K562 (cell line): ENCODE data around the gene CGB3. TPM values are rescaled to one million over a fixed set of nuclear protein-coding genes. Genes with fewer than 3 reads are reported as not detected.

Experiments
- ATAC-seq: fragments of 200-7000 bp; cut with Tn5 transposase; 3 replicates; pipeline ENCODE4 v1.9.1; 2020; ENCODE audit warnings: moderate library complexity
- BruUV-seq: library from RNA; stranded (reverse); fragments of 400-500 nt; replicated peaks from 2 replicates; lab custom pipeline; 2021; lab: Mats Ljungman, UMichigan
- CTCF ChIA-PET: fragments of 300-600 bp; formaldehyde crosslinking; extraction: SDS; loops from one replicate; lab custom pipeline; 2021; ENCODE audit warnings: low intra/inter-chr PET ratio; lab: Yijun Ruan, JAX
- POLR2A ChIA-PET: fragments of 300-600, 350-650 bp; sonication (Branson Sonifier 250); formaldehyde crosslinking; extraction: SDS; loops from one replicate; lab custom pipeline; 2021; ENCODE audit warnings: antibody characterized with exemption, inconsistent platforms; lab: Yijun Ruan, JAX
- DNase-seq, 4 experiments: peaks; one replicate each; pipeline versions ENCODE4 v3.0.0 to v3.0.0-alpha.2; 2011 to 2018; ENCODE audit warnings: low spot score in 3 of 4, mixed read lengths in 3 of 4; ENCODE audit errors: extremely low read depth in 1 of 4
- FAIRE-seq: peaks from 2 replicates; lab custom pipeline; 2011; peaks lifted over from hg19 to GRCh38; lab: Jason Lieb, UNC
- H2AFZ ChIP-seq: 2 replicates; pipeline ENCODE4 v1.6.0; 2011; ENCODE audit warnings: low read depth, low read length, control low read depth, inconsistent platforms
- H3K27ac ChIP-seq: fragments of 200-600 bp; 3 replicates; pipeline ENCODE4 v1.8.0; 2011; ENCODE audit warnings: low read depth, mild to moderate bottlenecking, control low read depth, inconsistent platforms, low read length, moderate library complexity, mixed read lengths; ENCODE audit errors: extremely low read depth
- H3K27me3 ChIP-seq, 2 experiments: fragments of 300-600 bp in 1 of 2; 2 replicates in 1 of 2; 3 replicates in 1 of 2; pipeline versions ENCODE4 v1.6.0 to v1.8.0; 2011; ENCODE audit warnings: inconsistent platforms in 2 of 2, low read length in 2 of 2, mild to moderate bottlenecking in 1 of 2, mixed read lengths in 1 of 2, moderate library complexity in 1 of 2; ENCODE audit not compliant: control insufficient read depth in 2 of 2, insufficient read depth in 2 of 2
- H3K36me3 ChIP-seq: fragments of 300-600 bp; 3 replicates; pipeline ENCODE4 v1.8.0; 2011; ENCODE audit warnings: mild to moderate bottlenecking, low read length, inconsistent platforms; ENCODE audit not compliant: control insufficient read depth, insufficient read depth
- H3K4me1 ChIP-seq, 2 experiments: fragments of 200-600 bp in 1 of 2; replicated peaks in 1 of 2; 2 replicates in 1 of 2; 3 replicates in 1 of 2; pipeline versions ENCODE4 v1.5.1 to v1.8.0; 2011; ENCODE audit warnings: inconsistent platforms in 2 of 2, low read length in 2 of 2, mild to moderate bottlenecking in 1 of 2, mixed read lengths in 1 of 2, moderate library complexity in 1 of 2; ENCODE audit not compliant: control insufficient read depth in 2 of 2, insufficient read depth in 2 of 2
- H3K4me2 ChIP-seq: 2 replicates; pipeline ENCODE4 v1.6.1; 2011; ENCODE audit warnings: low read length, control low read depth, inconsistent platforms, mixed read lengths; ENCODE audit not compliant: insufficient read depth
- H3K4me3 ChIP-seq: fragments of 200-600 bp; sonication (generic), shearing (Covaris generic); 2 replicates; pipeline ENCODE4 v1.5.1; 2016; ENCODE audit warnings: control low read depth, inconsistent platforms
- H3K79me2 ChIP-seq: fragments of 200-600 bp; 3 replicates; pipeline ENCODE4 v1.8.0; 2011; ENCODE audit warnings: low read length, inconsistent platforms; ENCODE audit not compliant: control insufficient read depth, insufficient read depth
- H3K9ac ChIP-seq, 2 experiments: 2 replicates each; pipeline versions ENCODE4 v1.6.0 to v1.6.1; 2011; ENCODE audit warnings: low read depth in 2 of 2, low read length in 2 of 2, control low read depth in 1 of 2, inconsistent platforms in 1 of 2, mild to moderate bottlenecking in 1 of 2, mixed read lengths in 1 of 2; ENCODE audit not compliant: insufficient read depth in 1 of 2
- H3K9me1 ChIP-seq: one replicate; pipeline ENCODE4 v1.6.0; 2011; ENCODE audit warnings: inconsistent platforms, mild to moderate bottlenecking, low read length, moderate library complexity; ENCODE audit not compliant: control insufficient read depth, insufficient read depth
- H3K9me3 ChIP-seq: replicated peaks from 2 replicates; pipeline ENCODE4 v1.5.1; 2011; ENCODE audit warnings: low read depth, low read length, inconsistent platforms; ENCODE audit not compliant: control insufficient read depth, insufficient read depth
- H4K20me1 ChIP-seq: replicated peaks from 2 replicates; pipeline ENCODE4 v1.6.1; 2011; ENCODE audit warnings: low read length, inconsistent platforms, mixed read lengths; ENCODE audit not compliant: control insufficient read depth, insufficient read depth
- CBFB ChIP-seq: sonication (generic); formaldehyde crosslinking; IDR thresholded peaks from 2 replicates; pipeline ENCODE4 v1.4.0; 2020; ENCODE audit warnings: mild to moderate bottlenecking, missing genetic modification reagents
- DDX20 ChIP-seq: fragments of 450-650 bp; IDR thresholded peaks from 2 replicates; pipeline ENCODE4 v1.6.1; 2016; ENCODE audit warnings: missing genetic modification characterization, low read depth, mild to moderate bottlenecking, missing compliant biosample characterization, moderate library complexity
- FOS ChIP-seq: IDR thresholded peaks from 3 replicates; pipeline ENCODE4 v1.6.1; 2011; ENCODE audit not compliant: insufficient read length; ENCODE audit errors: extremely low read depth
- HDGF ChIP-seq: fragments of 450-650 bp; IDR thresholded peaks from 2 replicates; pipeline ENCODE4 v1.6.1; 2016
- MECOM ChIP-seq: fragments of 250-450 bp; sonication (Bioruptor Pico); IDR thresholded peaks from 2 replicates; pipeline ENCODE4 v1.8.0; 2022; ENCODE audit warnings: inconsistent platforms
- MEIS2 ChIP-seq: fragments of 450-650 bp; IDR thresholded peaks from 2 replicates; pipeline ENCODE4 v1.6.1; 2014; ENCODE audit warnings: mild to moderate bottlenecking; ENCODE audit not compliant: partially characterized antibody
- MYBL2 ChIP-seq, 2 experiments: fragments of 450-650 bp in 1 of 2; sonication (generic) in 1 of 2; formaldehyde crosslinking in 1 of 2; IDR thresholded peaks; 2 replicates each; pipeline versions ENCODE4 v1.6.1 to v1.8.1; 2017 to 2022; ENCODE audit warnings: borderline replicate concordance in 1 of 2, inconsistent platforms in 1 of 2, low read depth in 1 of 2, mild to moderate bottlenecking in 1 of 2, missing genetic modification reagents in 1 of 2, moderate library complexity in 1 of 2
- PCBP1 ChIP-seq: fragments of 200-400 bp; formaldehyde crosslinking; IDR thresholded peaks from 2 replicates; pipeline ENCODE4 v1.6.1; 2018; ENCODE audit warnings: mild to moderate bottlenecking, low read depth, low read length; ENCODE audit not compliant: poor library complexity, severe bottlenecking
- RNF2 ChIP-seq: sonication (generic); IDR thresholded peaks from 2 replicates; pipeline ENCODE4 v1.6.1; 2016
- SIN3B ChIP-seq: fragments of 450-650 bp; IDR thresholded peaks from 2 replicates; pipeline ENCODE4 v1.6.1; 2017; ENCODE audit warnings: low read depth, mild to moderate bottlenecking, moderate library complexity
- SMARCA4 ChIP-seq: fragments of 450-650 bp; IDR thresholded peaks from 2 replicates; pipeline ENCODE4 v1.6.1; 2016
- SREBF1 ChIP-seq: fragments of 150-350 bp; IDR thresholded peaks from 2 replicates; pipeline ENCODE4 v1.6.1; 2014; ENCODE audit warnings: antibody characterized with exemption, low read depth, low read length, borderline replicate concordance
- TSC22D4 ChIP-seq: fragments of 450-650 bp; IDR thresholded peaks from 2 replicates; pipeline ENCODE4 v1.6.1; 2016; ENCODE audit warnings: missing genetic modification characterization, missing biosample characterization, control low read depth
- U2AF2 ChIP-seq: fragments of 200-400 bp; formaldehyde crosslinking; optimal IDR thresholded peaks from 2 replicates; pipeline ENCODE3; 2017; ENCODE audit warnings: low read depth, mild to moderate bottlenecking, low read length
- USF1 ChIP-seq: sonication (generic); formaldehyde crosslinking; IDR thresholded peaks from 2 replicates; pipeline ENCODE4 v1.9.0; 2022; ENCODE audit warnings: mild to moderate bottlenecking, missing genetic modification reagents
- ZBTB7A ChIP-seq: IDR thresholded peaks from 2 replicates; pipeline ENCODE4 v1.6.1; 2011; ENCODE audit warnings: low read depth, mild to moderate bottlenecking, low read length, moderate library complexity, borderline replicate concordance; ENCODE audit not compliant: control insufficient read depth
- ZNF146 ChIP-seq: IDR thresholded peaks from one replicate; pipeline ENCODE4 v1.6.1; 2018; ENCODE audit warnings: missing compliant biosample characterization; ENCODE audit not compliant: unreplicated experiment
- ZNF174 ChIP-seq: fragments of 250-450 bp; sonication (Bioruptor Pico); IDR thresholded peaks from 2 replicates; pipeline ENCODE4 v1.4.0; 2020; ENCODE audit warnings: mild to moderate bottlenecking
- ZNF764 ChIP-seq: fragments of 250-450 bp; sonication (Bioruptor Pico); IDR thresholded peaks from 2 replicates; pipeline ENCODE4 v1.4.0; 2020; ENCODE audit warnings: low read depth, mild to moderate bottlenecking, moderate library complexity
- WGBS: fragments of 100-300 bp; shearing (Covaris generic); methylation state at CpG from one replicate; pipeline ENCODE4 v1.1.6; 2016; ENCODE audit warnings: low coverage, mixed read lengths; ENCODE audit not compliant: insufficient coverage; ENCODE audit errors: missing lambda C conversion rate; 5-methylcytosine and 5-hydroxymethylcytosine counted together
- in situ Hi-C: fragments of 300-500 bp; cut with MboI; formaldehyde crosslinking; loops from 4 replicates; pipeline ENCODE4 v1.15.0; 2018; ENCODE audit warnings: inconsistent platforms, mixed read lengths
- intact Hi-C: fragments of 100-400 bp; cut with micrococcal nuclease; formaldehyde crosslinking; loops from 2 replicates; pipeline ENCODE4 v1.14.2; 2022
- polyA plus RNA-seq, 8 experiments: library from polyadenylated mRNA; depleted of rRNA in 4 of 8; stranded (reverse) in 5 of 8; unstranded in 3 of 8; fragments of >200 nt; fragmentation: Nextera tagmentation in 2 of 8; fragmentation: Illumina TruSeq in 1 of 8; extraction: Ambion mirVana in 2 of 8; extraction: Trizol in 1 of 8; gene quantifications; 2 replicates each; pipeline versions ENCODE4 v1.2.1 to v1.2.3, GENCODE V29; 2011 to 2014; ENCODE audit warnings: inconsistent platforms in 1 of 8, missing spikeins in 1 of 8
- total RNA-seq, 7 experiments: library from RNA; depleted of rRNA in 6 of 7; stranded (reverse); fragments of >200 nt in 6 of 7; fragmentation: Illumina TruSeq in 2 of 7; extraction: Trizol in 2 of 7; gene quantifications; 2 replicates each; pipeline versions ENCODE4 v1.2.1 to v1.2.3, GENCODE V29; 2011 to 2021; ENCODE audit warnings: low replicate concordance in 1 of 7
- TF ChIP-seq, protein P1 (sequence below): fragments of 150-350 bp; IDR thresholded peaks from 2 replicates; pipeline ENCODE4 v1.6.1; 2014; ENCODE audit warnings: low read depth, mild to moderate bottlenecking, low read length, borderline replicate concordance

Gene CGB3
- total and polyA plus RNA-seq, 9 of the 15 experiments (the other 6 are each of a cell fraction or from before 2014, with no cell fraction given), result not detected

- peaks cover 0 to 18% of the 10 kb centered on the region in 2 experiments; a peak in 2 of 5 replicates for H3K4me1 ChIP-seq
- FAIRE-seq (no peak), DNase-seq (no peak), ATAC-seq (no peak)
- H3K79me2 ChIP-seq, result no peaks in the 10 kb centered on the region
- peaks cover 84% of the 10 kb centered on the region for H3K36me3 ChIP-seq
- H3K4me2 ChIP-seq, result no peak overlapping the region
- H3K9me1 ChIP-seq, result peaks cover 3% of the 10 kb centered on the region
- TF ChIP-seq MECOM (no peak), ZNF174 (no peak), PCBP1 (no peak), RNF2 (no peak), TSC22D4 (tag) (no peak), SREBF1 (no peak), CBFB (no peak), ZBTB7A (no peak), FOS (no peak), SIN3B (no peak), U2AF2 (no peak), ZNF764 (CRISPR knock-in tag) (no peak), MYBL2 (IDR thresholded peaks at IDR 0.05; ENCODE audit: low read depth) (no peak), MYBL2 (CRISPR knock-in tag; IDR thresholded peaks at IDR 0.05; ENCODE audit: borderline replicate concordance) (no peak), SMARCA4 (no peak), USF1 (CRISPR knock-in tag) (no peak), ZNF146 (no peak), DDX20 (no peak), HDGF (no peak), MEIS2 (no peak)
- TF ChIP-seq, protein P1, sequence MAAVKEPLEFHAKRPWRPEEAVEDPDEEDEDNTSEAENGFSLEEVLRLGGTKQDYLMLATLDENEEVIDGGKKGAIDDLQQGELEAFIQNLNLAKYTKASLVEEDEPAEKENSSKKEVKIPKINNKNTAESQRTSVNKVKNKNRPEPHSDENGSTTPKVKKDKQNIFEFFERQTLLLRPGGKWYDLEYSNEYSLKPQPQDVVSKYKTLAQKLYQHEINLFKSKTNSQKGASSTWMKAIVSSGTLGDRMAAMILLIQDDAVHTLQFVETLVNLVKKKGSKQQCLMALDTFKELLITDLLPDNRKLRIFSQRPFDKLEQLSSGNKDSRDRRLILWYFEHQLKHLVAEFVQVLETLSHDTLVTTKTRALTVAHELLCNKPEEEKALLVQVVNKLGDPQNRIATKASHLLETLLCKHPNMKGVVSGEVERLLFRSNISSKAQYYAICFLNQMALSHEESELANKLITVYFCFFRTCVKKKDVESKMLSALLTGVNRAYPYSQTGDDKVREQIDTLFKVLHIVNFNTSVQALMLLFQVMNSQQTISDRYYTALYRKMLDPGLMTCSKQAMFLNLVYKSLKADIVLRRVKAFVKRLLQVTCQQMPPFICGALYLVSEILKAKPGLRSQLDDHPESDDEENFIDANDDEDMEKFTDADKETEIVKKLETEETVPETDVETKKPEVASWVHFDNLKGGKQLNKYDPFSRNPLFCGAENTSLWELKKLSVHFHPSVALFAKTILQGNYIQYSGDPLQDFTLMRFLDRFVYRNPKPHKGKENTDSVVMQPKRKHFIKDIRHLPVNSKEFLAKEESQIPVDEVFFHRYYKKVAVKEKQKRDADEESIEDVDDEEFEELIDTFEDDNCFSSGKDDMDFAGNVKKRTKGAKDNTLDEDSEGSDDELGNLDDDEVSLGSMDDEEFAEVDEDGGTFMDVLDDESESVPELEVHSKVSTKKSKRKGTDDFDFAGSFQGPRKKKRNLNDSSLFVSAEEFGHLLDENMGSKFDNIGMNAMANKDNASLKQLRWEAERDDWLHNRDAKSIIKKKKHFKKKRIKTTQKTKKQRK, result no peak
- 87% methylated on average over 15 of the region's 17 CpGs for WGBS
- intact Hi-C loops, result no loop called here
- no peaks in the 10 kb centered on the region for H3K27me3 ChIP-seq
- no TSS peak for BruUV-seq
- ChIA-PET CTCF (no interaction called here), POLR2A (no interaction called here)
- H3K4me3 ChIP-seq, result no peak overlapping the region
- in situ Hi-C loops, result no loop called here
- no peak overlapping the region for H2AFZ ChIP-seq
- H3K27ac ChIP-seq, result no peak overlapping the region
- H3K9me3 ChIP-seq, result no peaks in the 10 kb centered on the region
- 0 out of 2 replicates have a peak, but pooled peaks cover 3% of the 10 kb centered on the region for H4K20me1 ChIP-seq
- H3K9ac ChIP-seq, result no peak overlapping the region
These were observed 12.9 kb downstream of the CGB3 start for GRCh38 chr19:49011194-49011593.
